HEK293 (cell line): ENCODE data around the gene HMGA1.

ENCODE experiments used
- CTCF ChIA-PET: fragments of 350-600 bp; formaldehyde crosslinking; extraction: SDS; loops from one replicate; lab custom pipeline; 2021; ENCODE audit warnings: antibody characterized with exemption; lab: Yijun Ruan, JAX
- POLR2A ChIA-PET: fragments of 300-600 bp; formaldehyde crosslinking; extraction: SDS; loops from one replicate; lab custom pipeline; 2020; ENCODE audit warnings: antibody characterized with exemption, inconsistent platforms; lab: Yijun Ruan, JAX
- H3K27ac ChIP-seq: fragments of 200-500 bp; sonication (Bioruptor generic); 2 replicates; pipeline ENCODE4 v1.5.1; 2014; ENCODE audit warnings: low read depth, low read length, control low read depth, inconsistent platforms; ENCODE audit errors: extremely low read depth
- H3K36me3 ChIP-seq, 2 experiments: fragments of 200-500 bp in 1 of 2; sonication (Bioruptor generic) in 1 of 2; 1 replicate in 1 of 2; 2 replicates in 1 of 2; pipeline ENCODE4 v1.5.1; 2014 to 2017; ENCODE audit warnings: inconsistent platforms in 2 of 2, low read length in 2 of 2; ENCODE audit not compliant: control insufficient read depth in 2 of 2, insufficient read depth in 1 of 2
- H3K4me1 ChIP-seq: fragments of 200-500 bp; sonication (Bioruptor generic); 2 replicates; pipeline ENCODE4 v1.5.1; 2014; ENCODE audit warnings: mild to moderate bottlenecking, low read length, inconsistent platforms; ENCODE audit not compliant: control insufficient read depth, insufficient read depth
- H3K4me3 ChIP-seq: 2 replicates; pipeline ENCODE4 v1.5.1; 2011; ENCODE audit warnings: low read depth, mild to moderate bottlenecking, control low read depth, low read length, moderate library complexity
- H3K9me3 ChIP-seq: fragments of 200-500 bp; sonication (Bioruptor generic); 2 replicates; pipeline ENCODE4 v1.5.1; 2014; ENCODE audit warnings: low read depth, low read length, inconsistent platforms; ENCODE audit not compliant: control insufficient read depth, insufficient read depth
- EGR2 ChIP-seq: fragments of 450-650 bp; formaldehyde crosslinking; IDR thresholded peaks from 2 replicates; pipeline ENCODE4 v1.5.1; 2016; ENCODE audit warnings: low read depth, missing biosample characterization, missing genetic modification characterization
- HIC1 ChIP-seq: fragments of 450-650 bp; formaldehyde crosslinking; IDR thresholded peaks from 2 replicates; pipeline ENCODE4 v1.5.1; 2016; ENCODE audit warnings: missing biosample characterization, missing genetic modification characterization
- HOXC10 ChIP-seq: sonication (generic); formaldehyde crosslinking; IDR thresholded peaks from 2 replicates; pipeline ENCODE4 v1.8.1; 2023; ENCODE audit warnings: mild to moderate bottlenecking, missing genetic modification reagents
- KLF8 ChIP-seq: fragments of 450-650 bp; formaldehyde crosslinking; IDR thresholded peaks from 2 replicates; pipeline ENCODE4 v1.5.1; 2016; ENCODE audit warnings: missing biosample characterization, missing genetic modification characterization
- PRDM1 ChIP-seq: fragments of 450-650 bp; formaldehyde crosslinking; IDR thresholded peaks from 2 replicates; pipeline ENCODE4; 2016; ENCODE audit warnings: missing biosample characterization, missing genetic modification characterization
- SP2 ChIP-seq: fragments of 450-650 bp; formaldehyde crosslinking; IDR thresholded peaks from 2 replicates; pipeline ENCODE4 v1.5.1; 2016; ENCODE audit warnings: missing biosample characterization, missing genetic modification characterization
- ZBTB11 ChIP-seq: fragments of 450-650 bp; formaldehyde crosslinking; conservative IDR thresholded peaks from 2 replicates; pipeline ENCODE4 v1.5.1; 2016; ENCODE audit warnings: low read depth, missing biosample characterization, missing genetic modification characterization
- ZFHX2 ChIP-seq: fragments of 450-650 bp; formaldehyde crosslinking; conservative IDR thresholded peaks from 2 replicates; pipeline ENCODE4 v1.5.1; 2016; ENCODE audit warnings: missing biosample characterization, missing genetic modification characterization
- ZIC2 ChIP-seq: fragments of 450-650 bp; formaldehyde crosslinking; IDR thresholded peaks from 2 replicates; pipeline ENCODE4 v1.5.1; 2016; ENCODE audit warnings: missing biosample characterization, missing genetic modification characterization
- ZNF169 ChIP-seq: fragments of 450-650 bp; formaldehyde crosslinking; IDR thresholded peaks from 2 replicates; pipeline ENCODE4 v1.5.1; 2016; ENCODE audit warnings: missing biosample characterization, missing genetic modification characterization
- ZNF292 ChIP-seq: fragments of 450-650 bp; formaldehyde crosslinking; IDR thresholded peaks from 2 replicates; pipeline ENCODE4 v1.5.1; 2016; ENCODE audit warnings: low read depth, missing biosample characterization, missing genetic modification characterization, borderline replicate concordance
- ZNF335 ChIP-seq: fragments of 450-650 bp; formaldehyde crosslinking; conservative IDR thresholded peaks from 2 replicates; pipeline ENCODE4 v1.5.1; 2016; ENCODE audit warnings: missing biosample characterization, missing genetic modification characterization
- ZNF37A ChIP-seq: fragments of 450-650 bp; IDR thresholded peaks from 2 replicates; pipeline ENCODE4 v1.5.1; 2018; ENCODE audit warnings: missing biosample characterization, missing genetic modification characterization
- ZNF473 ChIP-seq: fragments of 450-650 bp; formaldehyde crosslinking; IDR thresholded peaks from 2 replicates; pipeline ENCODE4 v1.5.1; 2017; ENCODE audit warnings: missing biosample characterization, missing genetic modification characterization
- ZNF600 ChIP-seq: fragments of 450-650 bp; formaldehyde crosslinking; IDR thresholded peaks from 2 replicates; pipeline ENCODE4 v1.5.1; 2016; ENCODE audit warnings: missing biosample characterization, missing genetic modification characterization
- ZNF654 ChIP-seq: fragments of 450-650 bp; formaldehyde crosslinking; IDR thresholded peaks from 2 replicates; pipeline ENCODE4 v1.5.1; 2016; ENCODE audit warnings: low read depth, missing biosample characterization, missing genetic modification characterization
- ZNF701 ChIP-seq: fragments of 450-650 bp; formaldehyde crosslinking; IDR thresholded peaks from 2 replicates; pipeline ENCODE4 v1.5.1; 2016; ENCODE audit warnings: missing biosample characterization, missing genetic modification characterization
- ZNF707 ChIP-seq: fragments of 450-650 bp; formaldehyde crosslinking; IDR thresholded peaks from 2 replicates; pipeline ENCODE4 v1.5.1; 2016; ENCODE audit warnings: missing biosample characterization, missing genetic modification characterization
- ZNF76 ChIP-seq: fragments of 450-650 bp; formaldehyde crosslinking; IDR thresholded peaks from 2 replicates; pipeline ENCODE4; 2016; ENCODE audit warnings: low read depth, missing biosample characterization, missing genetic modification characterization, borderline replicate concordance
- ZNF791 ChIP-seq: fragments of 450-650 bp; formaldehyde crosslinking; IDR thresholded peaks from 2 replicates; pipeline ENCODE4 v1.5.1; 2016; ENCODE audit warnings: missing biosample characterization, missing genetic modification characterization
- TF ChIP-seq, protein P1 (sequence below): fragments of 450-650 bp; formaldehyde crosslinking; IDR thresholded peaks from 2 replicates; pipeline ENCODE4 v1.5.1; 2016; ENCODE audit warnings: missing biosample characterization, missing genetic modification characterization
- TF ChIP-seq, protein P2 (sequence below): fragments of 450-650 bp; formaldehyde crosslinking; IDR thresholded peaks from 2 replicates; pipeline ENCODE4 v1.5.1; 2016; ENCODE audit warnings: missing biosample characterization, missing genetic modification characterization
- TF ChIP-seq, protein P3 (sequence below): fragments of 450-650 bp; formaldehyde crosslinking; IDR thresholded peaks from 2 replicates; pipeline ENCODE4 v1.5.1; 2016; ENCODE audit warnings: missing biosample characterization, missing genetic modification characterization

HMGA1 gene

GRCh38 chr6:34202329-34203201 is 34.1 kb upstream of the HMGA1 start:
- CTCF ChIA-PET = interaction anchor here (0.6 to 1.3 kb wide), 2 partner anchors 47 to 122 kb away, joined by 3 to 4 read pairs; no protein-coding TSS in a partner anchor
- Histone ChIP-seq H3K4me3 (no peak overlapping the region), H3K27ac (no peak overlapping the region), H3K36me3 (no peaks in the 10 kb centered on the region), H3K4me1 (no peaks in the 10 kb centered on the region), H3K9me3 (no peaks in the 10 kb centered on the region)
- POLR2A ChIA-PET = interaction anchor here (0.6 to 2.6 kb wide), 3 partner anchors 21 to 47 kb away, joined by 3 to 6 read pairs (median 3); partner anchors contain the start of gene SMIM29
- TF ChIP-seq ZFHX2 (tag by site-specific recombination) = peak; percentile 19; the same call in 1 of the 2 replicates
- no peak for TF ChIP-seq ZBTB11 (tag by site-specific recombination)
- no peak for TF ChIP-seq ZNF473 (tag by site-specific recombination)
- no peak for TF ChIP-seq ZNF169 (tag by site-specific recombination)
- TF ChIP-seq HIC1 (tag by site-specific recombination) = no peak
- no peak for TF ChIP-seq ZNF707 (tag by site-specific recombination)
- no peak for TF ChIP-seq PRDM1 (tag by site-specific recombination)
- TF ChIP-seq, protein P1, sequence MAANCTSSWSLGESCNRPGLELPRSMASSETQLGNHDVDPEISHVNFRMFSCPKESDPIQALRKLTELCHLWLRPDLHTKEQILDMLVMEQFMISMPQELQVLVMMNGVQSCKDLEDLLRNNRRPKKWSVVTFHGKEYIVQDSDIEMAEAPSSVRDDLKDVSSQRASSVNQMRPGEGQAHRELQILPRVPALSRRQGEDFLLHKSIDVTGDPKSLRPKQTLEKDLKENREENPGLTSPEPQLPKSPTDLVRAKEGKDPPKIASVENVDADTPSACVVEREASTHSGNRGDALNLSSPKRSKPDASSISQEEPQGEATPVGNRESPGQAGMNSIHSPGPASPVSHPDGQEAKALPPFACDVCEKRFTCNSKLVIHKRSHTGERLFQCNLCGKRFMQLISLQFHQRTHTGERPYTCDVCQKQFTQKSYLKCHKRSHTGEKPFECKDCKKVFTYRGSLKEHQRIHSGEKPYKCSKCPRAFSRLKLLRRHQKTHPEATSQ (tag by site-specific recombination) = no peak
- TF ChIP-seq SP2 (tag by site-specific recombination) = peak; percentile 31
- no peak for TF ChIP-seq KLF8 (tag by site-specific recombination)
- TF ChIP-seq HOXC10 (CRISPR knock-in tag) = no peak
- TF ChIP-seq ZNF654 (tag by site-specific recombination) = no peak
- no peak for TF ChIP-seq ZNF76 (tag by site-specific recombination)
- no peak for TF ChIP-seq ZIC2 (tag by site-specific recombination)
- TF ChIP-seq, protein P2, sequence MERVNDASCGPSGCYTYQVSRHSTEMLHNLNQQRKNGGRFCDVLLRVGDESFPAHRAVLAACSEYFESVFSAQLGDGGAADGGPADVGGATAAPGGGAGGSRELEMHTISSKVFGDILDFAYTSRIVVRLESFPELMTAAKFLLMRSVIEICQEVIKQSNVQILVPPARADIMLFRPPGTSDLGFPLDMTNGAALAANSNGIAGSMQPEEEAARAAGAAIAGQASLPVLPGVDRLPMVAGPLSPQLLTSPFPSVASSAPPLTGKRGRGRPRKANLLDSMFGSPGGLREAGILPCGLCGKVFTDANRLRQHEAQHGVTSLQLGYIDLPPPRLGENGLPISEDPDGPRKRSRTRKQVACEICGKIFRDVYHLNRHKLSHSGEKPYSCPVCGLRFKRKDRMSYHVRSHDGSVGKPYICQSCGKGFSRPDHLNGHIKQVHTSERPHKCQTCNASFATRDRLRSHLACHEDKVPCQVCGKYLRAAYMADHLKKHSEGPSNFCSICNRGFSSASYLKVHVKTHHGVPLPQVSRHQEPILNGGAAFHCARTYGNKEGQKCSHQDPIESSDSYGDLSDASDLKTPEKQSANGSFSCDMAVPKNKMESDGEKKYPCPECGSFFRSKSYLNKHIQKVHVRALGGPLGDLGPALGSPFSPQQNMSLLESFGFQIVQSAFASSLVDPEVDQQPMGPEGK (tag by site-specific recombination) = no peak
- peak; percentile 43; the same call in 1 of the 2 replicates for TF ChIP-seq EGR2 (tag by site-specific recombination)
- TF ChIP-seq ZNF701 (tag by site-specific recombination) = no peak
- no peak for TF ChIP-seq ZNF791 (tag by site-specific recombination)
- TF ChIP-seq ZNF292 (tag by site-specific recombination) = no peak
- TF ChIP-seq, protein P3, sequence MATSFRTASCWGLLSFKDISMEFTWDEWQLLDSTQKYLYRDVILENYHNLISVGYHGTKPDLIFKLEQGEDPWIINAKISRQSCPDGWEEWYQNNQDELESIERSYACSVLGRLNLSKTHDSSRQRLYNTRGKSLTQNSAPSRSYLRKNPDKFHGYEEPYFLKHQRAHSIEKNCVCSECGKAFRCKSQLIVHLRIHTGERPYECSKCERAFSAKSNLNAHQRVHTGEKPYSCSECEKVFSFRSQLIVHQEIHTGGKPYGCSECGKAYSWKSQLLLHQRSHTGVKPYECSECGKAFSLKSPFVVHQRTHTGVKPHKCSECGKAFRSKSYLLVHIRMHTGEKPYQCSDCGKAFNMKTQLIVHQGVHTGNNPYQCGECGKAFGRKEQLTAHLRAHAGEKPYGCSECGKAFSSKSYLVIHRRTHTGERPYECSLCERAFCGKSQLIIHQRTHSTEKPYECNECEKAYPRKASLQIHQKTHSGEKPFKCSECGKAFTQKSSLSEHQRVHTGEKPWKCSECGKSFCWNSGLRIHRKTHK (tag by site-specific recombination) = no peak
- TF ChIP-seq ZNF600 (tag by site-specific recombination) = no peak
- no peak for TF ChIP-seq ZNF37A (tag by site-specific recombination)
- peak; percentile 40; the same call in 1 of the 2 replicates for TF ChIP-seq ZNF335
